IMR-90 (cell line): ENCODE measurements around the gene RHBDF2. TPM values are rescaled to one million over a fixed set of nuclear protein-coding genes. Genes with fewer than 3 reads are reported as not detected.

Experiments
- ATAC-seq: fragments of 200-7000 bp; cut with Tn5 transposase; 2 replicates; pipeline ENCODE4 v1.9.1; 2020; ENCODE audit warnings: low read depth, mild to moderate bottlenecking, moderate library complexity
- BruUV-seq: library from RNA; stranded (reverse); fragments of 400-500 nt; replicated peaks from 2 replicates; lab custom pipeline; 2021; lab: Mats Ljungman, UMichigan
- CTCF ChIA-PET: fragments of 300-600 bp; formaldehyde crosslinking; extraction: SDS; loops from one replicate; lab custom pipeline; 2021; ENCODE audit warnings: antibody characterized with exemption; lab: Yijun Ruan, JAX
- POLR2A ChIA-PET: fragments of 300-600 bp; sonication (Branson Sonifier 250); formaldehyde crosslinking; loops from one replicate; lab custom pipeline; 2022; ENCODE audit warnings: antibody characterized with exemption; ENCODE audit not compliant: unreplicated experiment; lab: Charles Lee
- DNase-seq: peaks from one replicate; pipeline ENCODE4 v3.0.0; 2013
- H2AFZ ChIP-seq: replicated peaks from 2 replicates; pipeline ENCODE3; 2013; ENCODE audit warnings: low read length, mild to moderate bottlenecking; ENCODE audit not compliant: poor library complexity
- H2AK5ac ChIP-seq: 2 replicates; pipeline ENCODE4 v1.6.1; 2013; ENCODE audit warnings: low read depth, low read length, inconsistent platforms
- H2AK9ac ChIP-seq: replicated peaks from 2 replicates; pipeline ENCODE3; 2013; ENCODE audit warnings: mild to moderate bottlenecking, low read depth, low read length, moderate library complexity; ENCODE audit not compliant: poor library complexity
- H2BK120ac ChIP-seq: 2 replicates; pipeline ENCODE4 v1.6.1; 2013; ENCODE audit warnings: low read depth, low read length, inconsistent platforms
- H2BK15ac ChIP-seq: 3 replicates; pipeline ENCODE4 v1.6.1; 2013; ENCODE audit warnings: low read depth, low read length, inconsistent platforms
- H2BK20ac ChIP-seq: 2 replicates; pipeline ENCODE4 v1.6.1; 2013; ENCODE audit warnings: low read depth, mild to moderate bottlenecking, inconsistent platforms, low read length, moderate library complexity
- H2BK5ac ChIP-seq: 2 replicates; pipeline ENCODE4 v1.6.1; 2013; ENCODE audit warnings: mild to moderate bottlenecking, low read depth, low read length, inconsistent platforms; ENCODE audit not compliant: poor library complexity, severe bottlenecking
- H3K14ac ChIP-seq: replicated peaks from 2 replicates; pipeline ENCODE4 v1.6.1; 2013; ENCODE audit warnings: low read depth, low read length, inconsistent platforms
- H3K18ac ChIP-seq: 2 replicates; pipeline ENCODE4 v1.6.1; 2013; ENCODE audit warnings: low read depth, low read length, control low read depth
- H3K23ac ChIP-seq: 2 replicates; pipeline ENCODE4 v1.6.1; 2013; ENCODE audit warnings: low read depth, low read length, inconsistent platforms
- H3K27ac ChIP-seq: 2 replicates; pipeline ENCODE4 v1.5.1; 2013; ENCODE audit warnings: mild to moderate bottlenecking, control low read depth, low read length; ENCODE audit not compliant: insufficient read depth
- H3K27me3 ChIP-seq: 2 replicates; pipeline ENCODE4 v1.6.1; 2013; ENCODE audit warnings: low read length; ENCODE audit not compliant: control insufficient read depth, insufficient read depth
- H3K36me3 ChIP-seq: 2 replicates; pipeline ENCODE4 v1.6.1; 2013; ENCODE audit warnings: low read length, mixed read lengths; ENCODE audit not compliant: control insufficient read depth, insufficient read depth
- H3K4ac ChIP-seq: 2 replicates; pipeline ENCODE4 v1.6.1; 2013; ENCODE audit warnings: low read depth, low read length, inconsistent platforms
- H3K4me1 ChIP-seq: 2 replicates; pipeline ENCODE4 v1.6.1; 2013; ENCODE audit warnings: low read length, mixed read lengths; ENCODE audit not compliant: control insufficient read depth, insufficient read depth
- H3K4me2 ChIP-seq: 2 replicates; pipeline ENCODE4 v1.6.1; 2013; ENCODE audit warnings: low read depth, mild to moderate bottlenecking, control low read depth, low read length, moderate library complexity
- H3K4me3 ChIP-seq: 2 replicates; pipeline ENCODE4 v1.5.1; 2013; ENCODE audit warnings: low read depth, mild to moderate bottlenecking, control low read depth, low read length, moderate library complexity; ENCODE audit not compliant: insufficient read depth
- H3K56ac ChIP-seq: 2 replicates; pipeline ENCODE4 v1.6.1; 2013; ENCODE audit warnings: low read length, inconsistent platforms; ENCODE audit not compliant: insufficient read depth; ENCODE audit errors: extremely low read depth
- H3K79me1 ChIP-seq, 2 experiments: 2 replicates each; pipeline ENCODE4 v1.6.1; 2013; ENCODE audit warnings: low read length in 2 of 2, inconsistent platforms in 1 of 2, low read depth in 1 of 2
- H3K9ac ChIP-seq: 2 replicates; pipeline ENCODE4 v1.6.1; 2013; ENCODE audit warnings: low read depth, low read length, control low read depth
- H3K9me1 ChIP-seq: 2 replicates; pipeline ENCODE4 v1.6.1; 2013; ENCODE audit warnings: low read length, inconsistent platforms; ENCODE audit not compliant: insufficient read depth
- H3K9me3 ChIP-seq: 2 replicates; pipeline ENCODE4 v1.6.1; 2013; ENCODE audit warnings: low read length; ENCODE audit not compliant: control insufficient read depth, insufficient read depth
- H4K20me1 ChIP-seq: 2 replicates; pipeline ENCODE4 v1.6.1; 2013; ENCODE audit warnings: low read length, inconsistent platforms; ENCODE audit not compliant: insufficient read depth
- H4K5ac ChIP-seq: 2 replicates; pipeline ENCODE4 v1.6.1; 2013; ENCODE audit warnings: mild to moderate bottlenecking, low read depth, low read length, control low read depth
- H4K8ac ChIP-seq, 2 experiments: 2 replicates each; pipeline ENCODE4 v1.6.1; 2013; ENCODE audit warnings: low read depth in 2 of 2, low read length in 2 of 2, control low read depth in 1 of 2, inconsistent platforms in 1 of 2
- H4K91ac ChIP-seq: 2 replicates; pipeline ENCODE4 v1.6.1; 2013; ENCODE audit warnings: low read depth, low read length, inconsistent platforms; ENCODE audit not compliant: insufficient read depth
- BHLHE40 ChIP-seq: fragments of 150-350 bp; IDR thresholded peaks from 2 replicates; pipeline ENCODE4 v1.6.1; 2016; ENCODE audit warnings: mild to moderate bottlenecking, low read depth, low read length
- CEBPB ChIP-seq: IDR thresholded peaks from 2 replicates; pipeline ENCODE4 v1.6.1; 2012; ENCODE audit warnings: low read depth, low read length, improper control_type of control experiment
- CHD1 ChIP-seq: IDR thresholded peaks from 2 replicates; pipeline ENCODE4 v1.6.1; 2012; ENCODE audit warnings: low read depth, low read length, improper control_type of control experiment
- FOS ChIP-seq: fragments of 150-350 bp; IDR thresholded peaks from 2 replicates; pipeline ENCODE4 v1.6.1; 2016; ENCODE audit warnings: low read depth, low read length
- NFE2L2 ChIP-seq: fragments of 150-350 bp; IDR thresholded peaks from 2 replicates; pipeline ENCODE4 v1.6.1; 2016; ENCODE audit warnings: low read depth, mild to moderate bottlenecking, low read length
- RCOR1 ChIP-seq: IDR thresholded peaks from 2 replicates; pipeline ENCODE4 v1.6.1; 2012; ENCODE audit warnings: mild to moderate bottlenecking, low read length, improper control_type of control experiment; ENCODE audit not compliant: insufficient replicate concordance
- SMC3 ChIP-seq: fragments of 150-350 bp; IDR thresholded peaks from 2 replicates; pipeline ENCODE4 v1.6.1; 2016; ENCODE audit warnings: low read depth, mild to moderate bottlenecking, antibody characterized with exemption, low read length, moderate library complexity
- WGBS, 2 experiments: methylation state at CpG; one replicate each; pipeline versions ENCODE4 v1.1.5 to v1.1.7; 2013; ENCODE audit warnings: missing lambda C conversion rate in 2 of 2; ENCODE audit not compliant: insufficient read length in 1 of 2; ENCODE audit errors: extremely low coverage in 2 of 2; 5-methylcytosine and 5-hydroxymethylcytosine counted together
- dilution Hi-C: fragments of 300-500 bp; cut with HindIII; formaldehyde crosslinking; loops from one replicate; pipeline ENCODE4 v1.14.3; 2018; ENCODE audit warnings: low sequenced_read_pairs; ENCODE audit not compliant: unreplicated experiment
- in situ Hi-C: fragments of 300-500 bp; cut with MboI; formaldehyde crosslinking; loops from 3 replicates; pipeline ENCODE4 v1.14.3; 2019; ENCODE audit warnings: low sequenced_read_pairs, inconsistent platforms, mixed read lengths
- intact Hi-C: fragments of 100-400 bp; cut with micrococcal nuclease; formaldehyde crosslinking; loops from 2 replicates; pipeline ENCODE4 v1.10.0; 2022
- polyA plus RNA-seq, 3 experiments: library from polyadenylated mRNA; depleted of rRNA; stranded (reverse); fragments of >200 nt; gene quantifications; 2 replicates each; pipeline ENCODE4 v1.2.3, GENCODE V29; 2012; ENCODE audit warnings: low replicate concordance in 1 of 3
- total RNA-seq: library from RNA; depleted of rRNA; stranded (reverse); fragments of >200 nt; gene quantifications from 2 replicates; pipeline ENCODE4 v1.2.3, GENCODE V29; 2012
- TF ChIP-seq, protein P1 (sequence below): fragments of 150-350 bp; IDR thresholded peaks from 2 replicates; pipeline ENCODE4 v1.6.1; 2017; ENCODE audit warnings: mild to moderate bottlenecking, antibody characterized with exemption, low read length, low read depth
- TF ChIP-seq, protein P2 (sequence below): fragments of 150-350 bp; IDR thresholded peaks from 2 replicates; pipeline ENCODE4 v1.6.1; 2016; ENCODE audit warnings: low read depth, mild to moderate bottlenecking, low read length, moderate library complexity, borderline replicate concordance

RHBDF2 gene
- total and polyA plus RNA-seq, 2 of the 4 experiments (the other 2 are of a cell fraction) = 1.3 to 8.3 TPM

GRCh38 chr17:76506408-76507345 lies 5.5 kb upstream of the RHBDF2 start (continued):
- TF ChIP-seq, protein P1, sequence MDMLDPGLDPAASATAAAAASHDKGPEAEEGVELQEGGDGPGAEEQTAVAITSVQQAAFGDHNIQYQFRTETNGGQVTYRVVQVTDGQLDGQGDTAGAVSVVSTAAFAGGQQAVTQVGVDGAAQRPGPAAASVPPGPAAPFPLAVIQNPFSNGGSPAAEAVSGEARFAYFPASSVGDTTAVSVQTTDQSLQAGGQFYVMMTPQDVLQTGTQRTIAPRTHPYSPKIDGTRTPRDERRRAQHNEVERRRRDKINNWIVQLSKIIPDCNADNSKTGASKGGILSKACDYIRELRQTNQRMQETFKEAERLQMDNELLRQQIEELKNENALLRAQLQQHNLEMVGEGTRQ = peak; percentile 74
- peak; percentile 98 for TF ChIP-seq SMC3

GRCh38 chr17:76504117-76504516 lies 2.9 kb upstream of the RHBDF2 start:
- H3K9me1 ChIP-seq = peaks cover 8% of the 10 kb centered on the region
- peaks cover 13% of the 10 kb centered on the region for H3K27me3 ChIP-seq
- H3K23ac ChIP-seq = no peak overlapping the region
- H3K4me1 ChIP-seq = peaks cover 13% of the 10 kb centered on the region
- H4K91ac ChIP-seq = no peak overlapping the region
- no peak overlapping the region for H2AK9ac ChIP-seq
- ATAC-seq = no peak
- H3K4me2 ChIP-seq = no peak overlapping the region
- in situ Hi-C loops (loop anchor here (10.0 kb wide), 2 partner anchors 99 to 199 kb away; partner anchors contain the start of gene QRICH2), dilution Hi-C loops (no loop called here), intact Hi-C loops (no loop called here)
- H3K36me3 ChIP-seq = no peaks in the 10 kb centered on the region
- no peak overlapping the region for H3K4ac ChIP-seq
- H3K9ac ChIP-seq = no peak overlapping the region
- CTCF ChIA-PET = interaction anchor here (0.6 to 1.9 kb wide), 3 partner anchors 38 to 52 kb away, joined by 3 to 7 read pairs (median 3); no protein-coding TSS in a partner anchor
- no peaks in the 10 kb centered on the region for H4K20me1 ChIP-seq
- H2BK15ac ChIP-seq = no peak overlapping the region
- H3K27ac ChIP-seq = no peak overlapping the region
- no peaks in the 10 kb centered on the region for H3K9me3 ChIP-seq
- no peak overlapping the region for H2BK20ac ChIP-seq
- H2BK5ac ChIP-seq = no peak overlapping the region
- no peak for DNase-seq
- no peak overlapping the region for H3K14ac ChIP-seq
- H3K4me3 ChIP-seq = no peak overlapping the region
- no peak overlapping the region for H4K5ac ChIP-seq
- POLR2A ChIA-PET = no interaction called here
- peaks cover under 1 to 15% of the 10 kb centered on the region in 2 experiments; a peak in 3 of 4 replicates for H3K79me1 ChIP-seq
- H2AK5ac ChIP-seq = no peak overlapping the region
- H2AFZ ChIP-seq = no peak overlapping the region
- H2BK120ac ChIP-seq = no peak overlapping the region
- BruUV-seq = no TSS peak
- H3K56ac ChIP-seq = no peak overlapping the region
- H4K8ac ChIP-seq = no peak overlapping the region
- 80% methylated on average over 1 of the region's 7 CpGs; no CpG with 5 or more reads in 1 of the 2 experiments for WGBS, 2 experiments
- H3K18ac ChIP-seq = no peak overlapping the region
- TF ChIP-seq FOS (no peak), BHLHE40 (no peak), CEBPB (no peak), NFE2L2 (no peak), CHD1 (no peak), RCOR1 (no peak)
- TF ChIP-seq, protein P2, sequence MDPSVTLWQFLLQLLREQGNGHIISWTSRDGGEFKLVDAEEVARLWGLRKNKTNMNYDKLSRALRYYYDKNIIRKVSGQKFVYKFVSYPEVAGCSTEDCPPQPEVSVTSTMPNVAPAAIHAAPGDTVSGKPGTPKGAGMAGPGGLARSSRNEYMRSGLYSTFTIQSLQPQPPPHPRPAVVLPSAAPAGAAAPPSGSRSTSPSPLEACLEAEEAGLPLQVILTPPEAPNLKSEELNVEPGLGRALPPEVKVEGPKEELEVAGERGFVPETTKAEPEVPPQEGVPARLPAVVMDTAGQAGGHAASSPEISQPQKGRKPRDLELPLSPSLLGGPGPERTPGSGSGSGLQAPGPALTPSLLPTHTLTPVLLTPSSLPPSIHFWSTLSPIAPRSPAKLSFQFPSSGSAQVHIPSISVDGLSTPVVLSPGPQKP = no peak
- TF ChIP-seq, protein P1 = no peak
